Astrocyte (in vitro differentiated cells and primary cell): ENCODE results near the gene STOML1.

Source experiments
- EZH2 ChIP-seq: IDR thresholded peaks from 2 replicates; pipeline ENCODE4 v1.6.1; 2012; ENCODE audit warnings: mild to moderate bottlenecking, low read length, inconsistent platforms; ENCODE audit not compliant: insufficient read depth
- TF ChIP-seq, protein P1 (sequence below): IDR thresholded peaks from 2 replicates; pipeline ENCODE4 v1.5.1; 2011; ENCODE audit warnings: low read depth, mild to moderate bottlenecking, inconsistent platforms, low read length, moderate library complexity; ENCODE audit not compliant: insufficient read depth

DNA sequence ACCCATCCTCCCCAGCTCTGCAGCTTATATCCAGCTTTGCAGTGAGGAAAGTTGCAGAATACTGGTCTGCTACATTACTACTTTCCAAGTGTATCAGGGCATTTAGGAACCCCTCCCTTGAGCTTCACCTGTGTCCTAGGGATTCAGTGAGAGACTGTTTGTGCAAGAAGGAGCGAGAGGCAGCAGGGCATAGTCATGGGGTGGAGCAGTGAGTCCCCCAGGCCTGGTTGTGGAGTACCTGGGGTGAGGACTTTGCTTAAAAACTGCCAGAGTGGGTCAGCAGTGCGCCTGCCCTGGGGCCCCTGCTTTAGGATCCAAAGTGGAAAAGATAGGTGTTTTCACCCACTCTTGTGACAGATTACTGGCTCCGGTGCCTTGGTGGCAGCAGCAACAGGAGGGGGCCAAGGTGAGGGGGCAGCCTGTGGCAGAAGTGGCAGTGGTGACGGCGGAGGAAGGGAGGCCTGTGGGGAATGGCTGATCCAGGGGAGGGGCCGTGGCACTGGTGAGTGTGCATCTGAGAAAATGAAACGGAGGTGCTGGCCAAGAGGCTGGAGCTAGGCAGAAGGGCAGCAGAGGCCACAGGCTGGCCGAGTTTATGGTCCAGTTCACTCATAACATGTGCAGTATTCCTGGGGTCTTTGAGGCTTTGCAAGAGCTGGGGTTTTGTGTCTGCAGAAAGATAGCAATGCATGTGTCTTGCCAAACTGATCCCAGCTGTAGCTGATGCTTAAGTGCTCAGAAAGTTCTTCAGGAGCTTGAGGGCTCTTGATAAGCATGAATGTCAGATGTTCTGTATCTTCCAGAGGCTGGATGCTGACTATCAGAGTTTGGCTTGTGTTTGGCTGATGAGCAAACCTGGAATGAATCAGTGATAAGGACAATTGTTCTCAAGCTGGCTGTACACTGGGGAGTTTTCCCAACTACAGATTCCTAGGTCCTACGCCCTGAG is 46.9 kb upstream of the STOML1 start:
- TF ChIP-seq EZH2, result no peak
- TF ChIP-seq, protein P1, sequence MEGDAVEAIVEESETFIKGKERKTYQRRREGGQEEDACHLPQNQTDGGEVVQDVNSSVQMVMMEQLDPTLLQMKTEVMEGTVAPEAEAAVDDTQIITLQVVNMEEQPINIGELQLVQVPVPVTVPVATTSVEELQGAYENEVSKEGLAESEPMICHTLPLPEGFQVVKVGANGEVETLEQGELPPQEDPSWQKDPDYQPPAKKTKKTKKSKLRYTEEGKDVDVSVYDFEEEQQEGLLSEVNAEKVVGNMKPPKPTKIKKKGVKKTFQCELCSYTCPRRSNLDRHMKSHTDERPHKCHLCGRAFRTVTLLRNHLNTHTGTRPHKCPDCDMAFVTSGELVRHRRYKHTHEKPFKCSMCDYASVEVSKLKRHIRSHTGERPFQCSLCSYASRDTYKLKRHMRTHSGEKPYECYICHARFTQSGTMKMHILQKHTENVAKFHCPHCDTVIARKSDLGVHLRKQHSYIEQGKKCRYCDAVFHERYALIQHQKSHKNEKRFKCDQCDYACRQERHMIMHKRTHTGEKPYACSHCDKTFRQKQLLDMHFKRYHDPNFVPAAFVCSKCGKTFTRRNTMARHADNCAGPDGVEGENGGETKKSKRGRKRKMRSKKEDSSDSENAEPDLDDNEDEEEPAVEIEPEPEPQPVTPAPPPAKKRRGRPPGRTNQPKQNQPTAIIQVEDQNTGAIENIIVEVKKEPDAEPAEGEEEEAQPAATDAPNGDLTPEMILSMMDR, result no peak
